ENCODE data around the gene PLEKHA6.

DNA sequence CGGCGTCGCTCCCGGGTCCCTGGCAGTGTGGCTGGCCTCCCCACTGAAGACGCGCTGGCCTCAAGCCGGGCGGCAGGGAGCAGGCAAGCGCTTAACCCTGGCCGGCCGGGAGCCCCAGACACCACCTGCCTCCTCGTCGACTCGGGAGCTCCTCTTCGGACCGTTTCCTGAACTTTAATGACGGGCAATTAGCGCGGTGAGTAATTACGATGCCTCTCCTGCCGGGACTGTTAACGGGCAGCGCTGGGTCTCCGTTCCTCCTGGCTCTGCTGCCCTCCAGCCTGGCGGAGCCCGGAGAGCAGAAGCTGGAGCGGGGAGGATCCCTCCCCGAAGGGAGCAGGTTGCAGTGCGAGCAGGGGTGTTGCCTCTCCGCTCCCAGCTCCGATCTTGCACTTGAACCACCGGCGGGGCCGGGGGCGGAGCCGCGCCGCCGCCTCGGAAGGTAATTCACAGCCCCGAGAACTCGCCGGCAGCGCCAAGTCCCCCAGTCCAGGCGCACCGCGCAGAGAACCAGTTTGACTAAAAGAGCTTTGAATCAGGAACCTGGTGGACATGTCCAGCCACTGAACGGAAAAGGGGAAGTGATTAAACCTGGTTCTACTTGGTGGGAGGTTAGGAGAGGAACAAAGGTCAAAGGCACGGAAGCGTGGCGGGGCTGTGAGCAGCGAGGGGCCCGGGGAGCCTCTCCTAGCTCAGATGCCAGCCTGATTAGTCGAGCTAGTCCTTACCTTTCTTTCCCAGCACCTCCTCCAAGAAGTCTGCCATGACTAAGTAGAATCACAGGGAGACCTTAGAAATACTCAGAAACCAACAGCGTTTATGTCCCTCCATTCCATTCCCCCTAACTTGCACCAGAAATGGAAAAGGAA is 18.3 kb upstream of the PLEKHA6 start:
- TF ChIP-seq, protein P1, sequence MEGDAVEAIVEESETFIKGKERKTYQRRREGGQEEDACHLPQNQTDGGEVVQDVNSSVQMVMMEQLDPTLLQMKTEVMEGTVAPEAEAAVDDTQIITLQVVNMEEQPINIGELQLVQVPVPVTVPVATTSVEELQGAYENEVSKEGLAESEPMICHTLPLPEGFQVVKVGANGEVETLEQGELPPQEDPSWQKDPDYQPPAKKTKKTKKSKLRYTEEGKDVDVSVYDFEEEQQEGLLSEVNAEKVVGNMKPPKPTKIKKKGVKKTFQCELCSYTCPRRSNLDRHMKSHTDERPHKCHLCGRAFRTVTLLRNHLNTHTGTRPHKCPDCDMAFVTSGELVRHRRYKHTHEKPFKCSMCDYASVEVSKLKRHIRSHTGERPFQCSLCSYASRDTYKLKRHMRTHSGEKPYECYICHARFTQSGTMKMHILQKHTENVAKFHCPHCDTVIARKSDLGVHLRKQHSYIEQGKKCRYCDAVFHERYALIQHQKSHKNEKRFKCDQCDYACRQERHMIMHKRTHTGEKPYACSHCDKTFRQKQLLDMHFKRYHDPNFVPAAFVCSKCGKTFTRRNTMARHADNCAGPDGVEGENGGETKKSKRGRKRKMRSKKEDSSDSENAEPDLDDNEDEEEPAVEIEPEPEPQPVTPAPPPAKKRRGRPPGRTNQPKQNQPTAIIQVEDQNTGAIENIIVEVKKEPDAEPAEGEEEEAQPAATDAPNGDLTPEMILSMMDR (IDR thresholded peaks at IDR 0.05) = no peak
- no peak for TF ChIP-seq POLR2A (IDR thresholded peaks at IDR 0.05)

Measured in testis (tissue), 2 donors.